Right ventricle myocardium superior (tissue), 1 donor: Measurements from ENCODE around the gene CCBE1. TPM values are rescaled to one million over a fixed set of nuclear protein-coding genes. Genes with fewer than 3 reads are reported as not detected.

Experiments used
- ATAC-seq: fragments of 200-7000 bp; cut with Tn5 transposase; one replicate; pipeline ENCODE4 v1.9.1; 2020; ENCODE audit warnings: mild to moderate bottlenecking; ENCODE audit not compliant: poor library complexity
- DNase-seq: peaks from one replicate; pipeline ENCODE4 v3.0.0-alpha.2; 2020
- intact Hi-C: fragments of 100-400 bp; cut with DNase I; formaldehyde crosslinking; loops from one replicate; pipeline ENCODE4 v1.11.2; 2022
- total RNA-seq: library from RNA; stranded (reverse); fragmentation: NEBNext Ultra II Directional; extraction: Animal tissue kit (Norgen Biotek cat#: 25700); gene quantifications from one replicate; pipeline ENCODE4 v1.2.1, GENCODE V29; 2021
- donor health status: DM: no; HTN: yes; CAD: no; lungs with severe emphysema.

Gene CCBE1
- total RNA-seq, 1 donor from 2014 or later = 3.9 TPM

GRCh38 chr18:59402432-59403090 lies 294.7 kb downstream of the CCBE1 start:
- DNase-seq (peak; percentile 71), ATAC-seq (peak; percentile 96)
- intact Hi-C loops = loop anchor here (2.0 kb wide), 1 partner anchor 94 kb away; no protein-coding TSS in a partner anchor

GRCh38 chr18:59400407-59400806 lies 296.8 kb downstream of the CCBE1 start:
- intact Hi-C loops = no loop called here
- ATAC-seq = no peak

GRCh38 chr18:59395226-59396175 lies 301.7 kb downstream of the CCBE1 start:
- no peak for ATAC-seq
- DNase-seq = no peak
- intact Hi-C loops = loop anchor here (5.0 kb wide), 1 partner anchor 148 kb away; no protein-coding TSS in a partner anchor

More at GRCh38 chr18:59400407-59400806, 296.8 kb downstream of the CCBE1 start:
- no peak for DNase-seq

GRCh38 chr18:59393381-59393780 lies 303.8 kb downstream of the CCBE1 start:
- intact Hi-C loops = no loop called here
- ATAC-seq = no peak
- no peak for DNase-seq

GRCh38 chr18:59388817-59389216 lies 308.4 kb downstream of the CCBE1 start:
- no peak for DNase-seq
- intact Hi-C loops = no loop called here
- no peak for ATAC-seq

GRCh38 chr18:59387687-59388565 lies 309.3 kb downstream of the CCBE1 start:
- ATAC-seq (no peak), DNase-seq (no peak)
- intact Hi-C loops = no loop called here

- intact Hi-C loops = no loop called here
- ATAC-seq = no peak
- DNase-seq = no peak
Measured at GRCh38 chr18:59386909-59387686, 310.1 kb downstream of the CCBE1 start.

- DNase-seq (no peak), ATAC-seq (no peak)
- intact Hi-C loops = no loop called here
Measured at GRCh38 chr18:59385191-59385590, 312.0 kb downstream of the CCBE1 start.

- intact Hi-C loops = no loop called here
- ATAC-seq (no peak), DNase-seq (no peak)
Measured at GRCh38 chr18:59383851-59384250, 313.4 kb downstream of the CCBE1 start.

GRCh38 chr18:59382383-59382782 lies 314.8 kb downstream of the CCBE1 start:
- ATAC-seq = no peak
- no peak for DNase-seq
- intact Hi-C loops = no loop called here

GRCh38 chr18:59381949-59382348 lies 315.3 kb downstream of the CCBE1 start:
- intact Hi-C loops = no loop called here
- no peak for ATAC-seq

More at GRCh38 chr18:59381949-59382348, 315.3 kb downstream of the CCBE1 start:
- DNase-seq = no peak

Other genes starting within 250 kb of the CCBE1 start
- gene PMAIP1, start 202.6 kb upstream of the CCBE1 start, total RNA-seq = not detected